Thyroid gland (tissue), 4 donors: ENCODE measurements around the gene UTP14A. TPM values are rescaled to one million over a fixed set of nuclear protein-coding genes. Genes with fewer than 3 reads are reported as not detected.

Experiments
- DNase-seq, 2 donors: peaks; one replicate each; pipeline ENCODE4 v3.0.0-alpha.2; 2019
- H3K27ac ChIP-seq, 3 donors: fragments of 200-600 bp; sonication (generic); 1 replicate in 2 of 3; 2 replicates in 1 of 3; pipeline ENCODE4 v1.5.1; 2016 to 2019; ENCODE audit warnings: mild to moderate bottlenecking in 1 of 3, moderate library complexity in 1 of 3
- H3K27me3 ChIP-seq: fragments of 200-600 bp; sonication (generic); one replicate; pipeline ENCODE4 v1.5.1; 2019
- H3K36me3 ChIP-seq, 2 donors: fragments of 200-600 bp; sonication (generic); one replicate each; pipeline ENCODE4 v1.5.1; 2016 to 2019
- H3K4me1 ChIP-seq, 2 donors: fragments of 200-600 bp; sonication (generic); one replicate each; pipeline ENCODE4 v1.5.1; 2017 to 2019
- H3K4me3 ChIP-seq, 3 donors: fragments of 200-600 bp; sonication (generic); replicated peaks in 1 of 3; 1 replicate in 2 of 3; 2 replicates in 1 of 3; pipeline ENCODE4 v1.5.1; 2016; ENCODE audit warnings: mild to moderate bottlenecking in 1 of 3
- H3K9me3 ChIP-seq: fragments of 200-600 bp; sonication (generic); one replicate; pipeline ENCODE4 v1.5.1; 2017
- POLR2A ChIP-seq, 2 donors: fragments of 450-650 bp; IDR thresholded peaks; one replicate each; pipeline ENCODE4 v1.6.1; 2017; ENCODE audit warnings: antibody characterized with exemption in 2 of 2, mild to moderate bottlenecking in 2 of 2, moderate library complexity in 1 of 2
- WGBS, 2 donors: methylation state at CpG; one replicate each; pipeline ENCODE4 v1.1.5; 2017; 5-methylcytosine and 5-hydroxymethylcytosine counted together
- intact Hi-C: fragments of 100-400 bp; cut with DNase I; formaldehyde crosslinking; loops from one replicate; pipeline ENCODE4 v1.15.1; 2023
- total RNA-seq, 4 donors: library from RNA; depleted of rRNA; stranded (reverse); fragments of >200 nt; gene quantifications; one replicate each; pipeline ENCODE4 v1.2.3, GENCODE V29; 2016
- TF ChIP-seq, protein P1 (sequence below), 6 experiments: fragments of 200-600 bp in 3 of 6; fragments of 450-650 bp in 3 of 6; sonication (generic) in 3 of 6; IDR thresholded peaks; one replicate each; pipeline ENCODE4 v1.5.1; 2016 to 2019; ENCODE audit warnings: antibody characterized with exemption in 6 of 6, mild to moderate bottlenecking in 2 of 6, inconsistent platforms in 1 of 6, moderate library complexity in 1 of 6

The UTP14A gene
- total RNA-seq, 4 donors from 2014 or later, result 12.2 to 14.7 (median 13.4) TPM

DNA sequence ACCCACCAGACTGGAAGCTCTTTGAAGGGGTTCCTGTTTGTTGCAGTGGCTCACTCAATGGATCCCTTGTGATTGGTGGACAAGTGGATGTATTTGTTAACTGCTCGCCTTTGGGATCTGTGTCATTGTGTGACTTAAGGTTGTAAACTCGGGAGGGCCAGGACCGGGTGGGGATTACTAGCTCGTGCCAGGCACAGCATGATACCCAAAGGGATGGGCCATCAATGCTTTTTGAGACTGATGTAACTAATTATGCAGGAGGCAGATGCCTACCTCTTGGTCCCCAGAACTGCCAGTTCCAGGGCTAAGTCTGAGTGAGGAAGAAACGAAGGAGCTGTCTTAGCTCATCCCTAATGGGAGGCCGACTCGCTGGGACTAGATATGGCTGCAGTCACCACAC is 27.7 kb downstream of the UTP14A start:
- WGBS, 2 donors, result 85 to 100% methylated on average over 1 to 4 of the region's 7 CpGs
- no peaks in the 10 kb centered on the region for H3K27me3 ChIP-seq
- H3K9me3 ChIP-seq, result no peaks in the 10 kb centered on the region
- intact Hi-C loops, result no loop called here
- H3K4me3 ChIP-seq, result no peak overlapping the region
- no peaks in the 10 kb centered on the region for H3K4me1 ChIP-seq
- no peaks in the 10 kb centered on the region for H3K36me3 ChIP-seq
- no peak for DNase-seq
- H3K27ac ChIP-seq, result no peak overlapping the region
- TF ChIP-seq, protein P1, sequence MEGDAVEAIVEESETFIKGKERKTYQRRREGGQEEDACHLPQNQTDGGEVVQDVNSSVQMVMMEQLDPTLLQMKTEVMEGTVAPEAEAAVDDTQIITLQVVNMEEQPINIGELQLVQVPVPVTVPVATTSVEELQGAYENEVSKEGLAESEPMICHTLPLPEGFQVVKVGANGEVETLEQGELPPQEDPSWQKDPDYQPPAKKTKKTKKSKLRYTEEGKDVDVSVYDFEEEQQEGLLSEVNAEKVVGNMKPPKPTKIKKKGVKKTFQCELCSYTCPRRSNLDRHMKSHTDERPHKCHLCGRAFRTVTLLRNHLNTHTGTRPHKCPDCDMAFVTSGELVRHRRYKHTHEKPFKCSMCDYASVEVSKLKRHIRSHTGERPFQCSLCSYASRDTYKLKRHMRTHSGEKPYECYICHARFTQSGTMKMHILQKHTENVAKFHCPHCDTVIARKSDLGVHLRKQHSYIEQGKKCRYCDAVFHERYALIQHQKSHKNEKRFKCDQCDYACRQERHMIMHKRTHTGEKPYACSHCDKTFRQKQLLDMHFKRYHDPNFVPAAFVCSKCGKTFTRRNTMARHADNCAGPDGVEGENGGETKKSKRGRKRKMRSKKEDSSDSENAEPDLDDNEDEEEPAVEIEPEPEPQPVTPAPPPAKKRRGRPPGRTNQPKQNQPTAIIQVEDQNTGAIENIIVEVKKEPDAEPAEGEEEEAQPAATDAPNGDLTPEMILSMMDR (IDR thresholded peaks at IDR 0.05), result no peak
- TF ChIP-seq POLR2A (IDR thresholded peaks at IDR 0.05), result no peak

DNA sequence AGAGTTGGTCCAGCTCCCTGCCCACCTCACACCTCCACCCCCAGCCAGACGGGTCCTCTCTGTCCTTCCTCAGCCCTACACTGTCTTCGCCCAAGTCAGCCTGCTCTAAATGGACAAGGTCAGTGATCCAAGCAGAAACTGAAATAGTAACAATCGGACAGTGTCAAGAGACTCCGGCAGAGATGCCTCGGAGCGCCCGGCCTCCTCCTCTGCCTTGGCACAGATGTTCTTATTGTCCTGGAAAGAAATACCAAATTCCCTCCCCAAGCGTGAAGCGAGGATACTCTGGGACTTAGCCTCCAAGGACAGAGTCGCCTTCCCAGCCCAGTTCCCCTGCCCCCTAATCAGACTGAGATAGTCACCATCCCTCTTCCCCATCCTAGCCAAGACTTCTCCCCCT is 28.5 kb downstream of the UTP14A start:
- no peaks in the 10 kb centered on the region for H3K36me3 ChIP-seq
- H3K27me3 ChIP-seq, result no peaks in the 10 kb centered on the region
- WGBS, 2 donors, result 71 to 86% methylated on average over 1 to 4 of the region's 10 CpGs
- no peak for TF ChIP-seq POLR2A (IDR thresholded peaks at IDR 0.05)
- TF ChIP-seq, protein P1 (IDR thresholded peaks at IDR 0.05), result no peak
- no peak for DNase-seq
- no peak overlapping the region for H3K4me3 ChIP-seq
- intact Hi-C loops, result no loop called here
- H3K9me3 ChIP-seq, result no peaks in the 10 kb centered on the region
- no peaks in the 10 kb centered on the region for H3K4me1 ChIP-seq
- H3K27ac ChIP-seq, result no peak overlapping the region

DNA sequence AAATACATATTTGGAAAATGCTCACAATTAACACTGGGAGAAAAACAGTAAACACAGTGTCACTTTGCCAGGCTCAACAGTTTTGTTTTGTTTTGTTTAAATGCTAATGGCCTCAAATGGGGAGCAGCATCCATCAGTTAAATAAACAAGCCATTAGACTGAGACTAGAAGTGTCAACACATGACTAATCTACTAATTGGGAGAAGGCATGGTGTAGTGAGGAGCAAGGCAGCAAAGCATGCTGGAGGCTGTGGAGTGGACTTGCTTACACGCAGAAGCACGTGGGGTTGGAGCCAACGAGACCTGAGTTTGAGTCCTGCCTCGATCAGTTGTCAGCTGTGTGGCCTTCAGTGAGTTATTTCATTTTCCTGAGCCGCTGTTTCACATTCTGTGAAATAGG is 29.0 kb downstream of the UTP14A start:
- Histone ChIP-seq H3K27me3 (no peaks in the 10 kb centered on the region), H3K36me3 (no peaks in the 10 kb centered on the region), H3K4me3 (no peak overlapping the region), H3K4me1 (no peaks in the 10 kb centered on the region), H3K9me3 (no peaks in the 10 kb centered on the region), H3K27ac (no peak overlapping the region)
- no peak for DNase-seq
- intact Hi-C loops, result no loop called here
- WGBS, 2 donors, result 92 to 100% methylated on average over 5 of the region's 5 CpGs
- TF ChIP-seq, protein P1 (IDR thresholded peaks at IDR 0.05), result no peak
- no peak for TF ChIP-seq POLR2A (IDR thresholded peaks at IDR 0.05)

DNA sequence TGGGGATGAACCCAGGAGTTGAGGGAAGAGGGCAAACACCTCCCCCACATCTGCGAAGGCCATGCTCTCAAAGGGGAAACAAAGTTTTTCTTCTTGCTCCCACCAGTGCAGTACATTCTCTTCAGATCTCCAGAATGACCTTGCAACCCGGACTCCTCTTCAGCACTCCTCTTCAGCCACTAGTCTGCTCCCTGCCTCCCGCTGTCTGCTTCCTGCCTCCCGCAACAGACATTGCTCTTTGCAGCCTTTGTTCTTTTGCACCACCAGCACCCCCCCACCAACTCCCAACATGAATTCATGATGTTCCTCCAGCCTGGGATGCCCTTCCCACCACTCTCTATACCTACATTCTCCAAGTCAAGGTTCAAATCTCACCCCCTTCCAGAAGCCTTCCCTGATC is 32.1 kb downstream of the UTP14A start:
- TF ChIP-seq, protein P1 (IDR thresholded peaks at IDR 0.05), result no peak
- TF ChIP-seq POLR2A (IDR thresholded peaks at IDR 0.05), result no peak
- no peaks in the 10 kb centered on the region for H3K27me3 ChIP-seq
- 68 to 82% methylated on average over 4 of the region's 4 CpGs for whole genome bisulfite sequencing, 2 donors
- intact Hi-C loops, result no loop called here
- DNase-seq, result no peak
- no peak overlapping the region for H3K4me3 ChIP-seq
- H3K36me3 ChIP-seq, result no peaks in the 10 kb centered on the region
- H3K27ac ChIP-seq, result no peak overlapping the region
- no peaks in the 10 kb centered on the region for H3K4me1 ChIP-seq
- H3K9me3 ChIP-seq, result no peaks in the 10 kb centered on the region

DNA sequence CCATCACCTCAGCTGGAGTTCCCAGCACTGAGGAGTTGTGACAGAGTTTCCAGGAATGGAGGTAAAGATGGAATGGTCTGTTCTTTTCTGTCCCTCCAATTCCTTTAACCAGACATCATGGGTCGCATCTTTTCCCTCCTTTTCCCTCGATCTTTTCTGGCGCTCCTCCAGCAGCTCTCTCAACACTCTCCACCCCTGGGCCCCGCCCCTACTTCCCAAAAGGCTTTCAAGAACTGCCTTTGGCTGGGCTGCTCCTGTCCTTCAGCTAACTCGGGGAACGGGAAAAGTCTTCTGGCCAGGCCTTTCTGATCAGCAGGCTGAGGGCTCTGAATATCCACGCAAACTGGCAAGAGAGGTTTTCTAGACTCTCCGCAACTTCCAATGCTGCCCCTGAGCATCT is 34.0 kb downstream of the UTP14A start:
- TF ChIP-seq POLR2A (IDR thresholded peaks at IDR 0.05), result no peak
- TF ChIP-seq, protein P1 (IDR thresholded peaks at IDR 0.05), result no peak
- no peaks in the 10 kb centered on the region for H3K27me3 ChIP-seq
- H3K4me3 ChIP-seq, result no peak overlapping the region

More for the DNA sequence above, 34.0 kb downstream of the UTP14A start:
- Histone ChIP-seq H3K36me3 (no peaks in the 10 kb centered on the region), H3K27ac (no peak overlapping the region), H3K4me1 (no peaks in the 10 kb centered on the region), H3K9me3 (no peaks in the 10 kb centered on the region)
- peak; percentile 46 to 59 for DNase-seq
- intact Hi-C loops, result no loop called here
- 15 to 17% methylated on average over 6 of the region's 8 CpGs for WGBS, 2 donors
